K562 (cell line): ENCODE measurements around the gene LPCAT3. TPM values are rescaled to one million over a fixed set of nuclear protein-coding genes. Genes with fewer than 3 reads are reported as not detected.
A peak's percentile ranks its signal among the peaks of the same experiment; 100 is the strongest.

ENCODE experiments used
- ARID3B ChIP-seq: fragments of 250-450 bp; sonication (Bioruptor Pico); IDR thresholded peaks from 2 replicates; pipeline ENCODE4 v1.4.0; 2020; ENCODE audit warnings: borderline replicate concordance
- CBX3 ChIP-seq, 2 experiments: IDR thresholded peaks; 1 replicate in 1 of 2; 2 replicates in 1 of 2; pipeline ENCODE4 v1.6.1; 2012; ENCODE audit warnings: inconsistent platforms in 2 of 2, low read length in 2 of 2, borderline replicate concordance in 1 of 2, control low read depth in 1 of 2
- DDX20 ChIP-seq: fragments of 450-650 bp; IDR thresholded peaks from 2 replicates; pipeline ENCODE4 v1.6.1; 2016; ENCODE audit warnings: missing genetic modification characterization, low read depth, mild to moderate bottlenecking, missing compliant biosample characterization, moderate library complexity
- HOXB6 ChIP-seq: fragments of 250-450 bp; sonication (Bioruptor Pico); IDR thresholded peaks from 2 replicates; pipeline ENCODE4 v1.5.1; 2022; ENCODE audit warnings: mild to moderate bottlenecking, borderline replicate concordance
- MAX ChIP-seq: sonication (generic); formaldehyde crosslinking; IDR thresholded peaks from 2 replicates; pipeline ENCODE4 v1.9.0; 2022; ENCODE audit warnings: mild to moderate bottlenecking, missing genetic modification reagents
- NFYB ChIP-seq: IDR thresholded peaks from 2 replicates; pipeline ENCODE4 v1.6.1; 2011; ENCODE audit warnings: mild to moderate bottlenecking, moderate library complexity; ENCODE audit not compliant: insufficient read length; ENCODE audit errors: extremely low read depth
- RFX5 ChIP-seq: IDR thresholded peaks from 2 replicates; pipeline ENCODE4 v1.6.1; 2011; ENCODE audit warnings: low read depth, mild to moderate bottlenecking, improper control_type of control experiment, low read length
- RNF2 ChIP-seq: sonication (generic); IDR thresholded peaks from 2 replicates; pipeline ENCODE4 v1.6.1; 2016
- RNF219 ChIP-seq: fragments of 250-450 bp; sonication (Bioruptor Pico); IDR thresholded peaks from 2 replicates; pipeline ENCODE4 v1.5.0; 2022; ENCODE audit warnings: mild to moderate bottlenecking
- SIX5 ChIP-seq, 2 experiments: IDR thresholded peaks; 2 replicates each; pipeline ENCODE4 v1.6.1; 2011; ENCODE audit warnings: low read length in 2 of 2, borderline replicate concordance in 1 of 2, low read depth in 1 of 2, mild to moderate bottlenecking in 1 of 2, moderate library complexity in 1 of 2; ENCODE audit not compliant: insufficient read depth in 1 of 2
- SMARCC2 ChIP-seq: fragments of 450-650 bp; IDR thresholded peaks from 2 replicates; pipeline ENCODE4 v1.6.1; 2017; ENCODE audit warnings: antibody characterized with exemption, moderate library complexity, mild to moderate bottlenecking, low read depth
- SP1 ChIP-seq: sonication (generic); formaldehyde crosslinking; IDR thresholded peaks from 2 replicates; pipeline ENCODE4 v1.8.1; 2022; ENCODE audit warnings: mild to moderate bottlenecking, missing genetic modification reagents
- ZBTB11 ChIP-seq, 3 experiments: fragments of 200-800 bp in 1 of 3; fragments of 250-450 bp in 1 of 3; fragments of 450-650 bp in 1 of 3; sonication (Bioruptor Pico) in 1 of 3; sonication (Bioruptor generic) in 1 of 3; formaldehyde crosslinking in 1 of 3; IDR thresholded peaks; 2 replicates each; pipeline versions ENCODE4 v1.6.1 to v1.8.0; 2016 to 2022; ENCODE audit warnings: mild to moderate bottlenecking in 2 of 3, missing genetic modification characterization in 2 of 3, missing compliant biosample characterization in 1 of 3, moderate library complexity in 1 of 3
- ZFP91 ChIP-seq: sonication (generic); formaldehyde crosslinking; IDR thresholded peaks from 2 replicates; pipeline ENCODE4 v1.8.0; 2022; ENCODE audit warnings: mild to moderate bottlenecking, missing genetic modification reagents
- ZNF184 ChIP-seq: sonication (generic); formaldehyde crosslinking; IDR thresholded peaks from 2 replicates; pipeline ENCODE4 v1.5.0; 2020; ENCODE audit warnings: missing genetic modification reagents
- ZNF316 ChIP-seq: fragments of 450-650 bp; IDR thresholded peaks from 2 replicates; pipeline ENCODE4 v1.6.1; 2016
- ZNF696 ChIP-seq: fragments of 250-450 bp; sonication (Bioruptor Pico); conservative IDR thresholded peaks from 2 replicates; pipeline ENCODE4 v1.4.0; 2020; ENCODE audit warnings: mild to moderate bottlenecking, moderate library complexity
- polyA plus RNA-seq, 8 experiments: library from polyadenylated mRNA; depleted of rRNA in 4 of 8; stranded (reverse) in 5 of 8; unstranded in 3 of 8; fragments of >200 nt; fragmentation: Nextera tagmentation in 2 of 8; fragmentation: Illumina TruSeq in 1 of 8; extraction: Ambion mirVana in 2 of 8; extraction: Trizol in 1 of 8; gene quantifications; 2 replicates each; pipeline versions ENCODE4 v1.2.1 to v1.2.3, GENCODE V29; 2011 to 2014; ENCODE audit warnings: inconsistent platforms in 1 of 8, missing spikeins in 1 of 8
- total RNA-seq, 7 experiments: library from RNA; depleted of rRNA in 6 of 7; stranded (reverse); fragments of >200 nt in 6 of 7; fragmentation: Illumina TruSeq in 2 of 7; extraction: Trizol in 2 of 7; gene quantifications; 2 replicates each; pipeline versions ENCODE4 v1.2.1 to v1.2.3, GENCODE V29; 2011 to 2021; ENCODE audit warnings: low replicate concordance in 1 of 7

Gene LPCAT3
- total and polyA plus RNA-seq, 9 of the 15 experiments (the other 6 are each of a cell fraction or from before 2014, with no cell fraction given): 4.9 to 52.5 (median 25.3) TPM

- no peak for TF ChIP-seq ZNF696 (CRISPR knock-in tag)
- no peak for TF ChIP-seq RNF219 (CRISPR knock-in tag)
- TF ChIP-seq ZFP91 (CRISPR knock-in tag): 0 out of 2 replicates have a peak, but pooled peaks have one; percentile 58
- TF ChIP-seq SIX5 (IDR thresholded peaks at IDR 0.05; ENCODE audit: borderline replicate concordance in 1 of 2, insufficient read depth in 1 of 2, low read depth in 1 of 2, low read length in 2 of 2): no peak; a peak in 1 of 4 replicates
- TF ChIP-seq ZNF184 (CRISPR knock-in tag): no peak
- TF ChIP-seq RFX5: no peak
- no peak for TF ChIP-seq ARID3B (CRISPR knock-in tag)
- TF ChIP-seq RNF2: peak; percentile 68; the same call in 1 of the 2 replicates
- no peak for TF ChIP-seq ZNF316
- TF ChIP-seq MAX: peak; percentile 92
- TF ChIP-seq SMARCC2: no peak
- peak in 1 of 3 experiments; percentile 86; a peak in 2 of 6 replicates for TF ChIP-seq ZBTB11 (CRISPR knock-in tag; IDR thresholded peaks at IDR 0.05)
- TF ChIP-seq HOXB6 (CRISPR knock-in tag): no peak
- TF ChIP-seq DDX20 (tag): no peak
- TF ChIP-seq NFYB: no peak
- no peak for TF ChIP-seq CBX3 (IDR thresholded peaks at IDR 0.05; ENCODE audit: borderline replicate concordance in 1 of 2, low read length in 2 of 2)
- TF ChIP-seq SP1 (CRISPR knock-in tag): peak; percentile 82
Observed at GRCh38 chr12:6937481-6938352, 80.6 kb downstream of the LPCAT3 start (continued).
